H9 (cell line): ENCODE measurements around the gene CDCP1. TPM values are rescaled to one million over a fixed set of nuclear protein-coding genes. Genes with fewer than 3 reads are reported as not detected.

Experiments used
- DNase-seq: peaks from one replicate; pipeline ENCODE4 v3.0.0-alpha.2; 2017
- H2AFZ ChIP-seq: one replicate; pipeline ENCODE4 v1.6.1; 2013; ENCODE audit warnings: mild to moderate bottlenecking, low read length, control low read depth, moderate library complexity
- H2AK5ac ChIP-seq: 2 replicates; pipeline ENCODE4 v1.6.1; 2013; ENCODE audit warnings: low read length, control low read depth, mixed read lengths; ENCODE audit not compliant: insufficient read length
- H2BK120ac ChIP-seq: one replicate; pipeline ENCODE4 v1.6.1; 2013; ENCODE audit warnings: low read depth, mild to moderate bottlenecking, low read length, control low read depth, inconsistent platforms; ENCODE audit not compliant: poor library complexity, severe bottlenecking
- H2BK12ac ChIP-seq: 2 replicates; pipeline ENCODE4 v1.6.1; 2013; ENCODE audit warnings: low read length, control low read depth, mixed read lengths, low read depth; ENCODE audit not compliant: insufficient read length
- H2BK15ac ChIP-seq: 2 replicates; pipeline ENCODE4 v1.6.1; 2013; ENCODE audit warnings: low read depth, low read length, control low read depth
- H2BK20ac ChIP-seq: one replicate; pipeline ENCODE4 v1.6.1; 2013; ENCODE audit warnings: low read depth, mild to moderate bottlenecking, low read length, control low read depth, inconsistent platforms; ENCODE audit not compliant: poor library complexity, severe bottlenecking
- H2BK5ac ChIP-seq: 2 replicates; pipeline ENCODE4 v1.6.1; 2013; ENCODE audit warnings: low read length, control low read depth, mixed read lengths; ENCODE audit not compliant: insufficient read length
- H3K14ac ChIP-seq: 2 replicates; pipeline ENCODE4 v1.6.1; 2013; ENCODE audit warnings: low read length, control low read depth; ENCODE audit not compliant: insufficient read depth
- H3K18ac ChIP-seq: 2 replicates; pipeline ENCODE4 v1.6.1; 2013; ENCODE audit warnings: low read depth, mild to moderate bottlenecking, mixed read lengths, low read length, control low read depth; ENCODE audit not compliant: insufficient read length
- H3K23ac ChIP-seq: 2 replicates; pipeline ENCODE4 v1.6.1; 2013; ENCODE audit warnings: low read length, control low read depth, mixed read lengths, low read depth; ENCODE audit not compliant: insufficient read length
- H3K23me2 ChIP-seq: 2 replicates; pipeline ENCODE4 v1.6.1; 2013; ENCODE audit warnings: low read depth, mild to moderate bottlenecking, mixed read lengths, low read length, control low read depth; ENCODE audit not compliant: insufficient read length, poor library complexity, severe bottlenecking
- H3K27ac ChIP-seq: 2 replicates; pipeline ENCODE4 v1.5.1; 2013; ENCODE audit warnings: low read length, control low read depth, mixed read lengths, low read depth; ENCODE audit not compliant: insufficient read length
- H3K27me3 ChIP-seq: 2 replicates; pipeline ENCODE4 v1.6.1; 2013; ENCODE audit warnings: low read length, control low read depth, inconsistent platforms; ENCODE audit not compliant: insufficient read depth
- H3K4ac ChIP-seq: 2 replicates; pipeline ENCODE4 v1.6.1; 2013; ENCODE audit warnings: low read depth, mild to moderate bottlenecking, control low read depth, inconsistent platforms, low read length, moderate library complexity
- H3K4me1 ChIP-seq: 2 replicates; pipeline ENCODE4 v1.6.1; 2013; ENCODE audit warnings: low read length, control low read depth, inconsistent platforms; ENCODE audit not compliant: insufficient read depth
- H3K4me2 ChIP-seq: 2 replicates; pipeline ENCODE4 v1.6.1; 2013; ENCODE audit warnings: low read length, control low read depth, mixed read lengths; ENCODE audit not compliant: insufficient read length, insufficient read depth
- H3K56ac ChIP-seq: 2 replicates; pipeline ENCODE4 v1.6.1; 2013; ENCODE audit warnings: low read depth, mild to moderate bottlenecking, mixed read lengths, low read length, control low read depth; ENCODE audit not compliant: insufficient read length
- H3K79me1 ChIP-seq: 2 replicates; pipeline ENCODE4 v1.6.1; 2013; ENCODE audit warnings: low read depth, mild to moderate bottlenecking, moderate library complexity, low read length, control low read depth, inconsistent platforms; ENCODE audit not compliant: insufficient read depth, poor library complexity, severe bottlenecking
- H3K79me2 ChIP-seq: 2 replicates; pipeline ENCODE4 v1.6.1; 2013; ENCODE audit warnings: low read length, control low read depth, inconsistent platforms; ENCODE audit not compliant: insufficient read depth
- H3K9ac ChIP-seq: 2 replicates; pipeline ENCODE4 v1.6.1; 2013; ENCODE audit warnings: low read length, control low read depth, mixed read lengths; ENCODE audit not compliant: insufficient read length; ENCODE audit errors: extremely low read depth
- H3K9me3 ChIP-seq: one replicate; pipeline ENCODE4 v1.6.1; 2013; ENCODE audit warnings: low read depth, low read length, inconsistent platforms; ENCODE audit not compliant: control insufficient read depth
- H3T11ph ChIP-seq: one replicate; pipeline ENCODE4 v1.6.1; 2013; ENCODE audit warnings: mild to moderate bottlenecking, low read length, control low read depth, inconsistent platforms
- H4K20me1 ChIP-seq: one replicate; pipeline ENCODE4 v1.6.1; 2013; ENCODE audit not compliant: control insufficient read depth, insufficient read length, insufficient read depth
- H4K5ac ChIP-seq: 2 replicates; pipeline ENCODE4 v1.6.1; 2013; ENCODE audit warnings: low read depth, mild to moderate bottlenecking, mixed read lengths, low read length, control low read depth; ENCODE audit not compliant: insufficient read length
- H4K8ac ChIP-seq: replicated peaks from 2 replicates; pipeline ENCODE4 v1.6.1; 2013; ENCODE audit warnings: low read length, control low read depth, mixed read lengths, low read depth; ENCODE audit not compliant: insufficient read length
- H4K91ac ChIP-seq: 2 replicates; pipeline ENCODE4 v1.6.1; 2013; ENCODE audit warnings: low read depth, mild to moderate bottlenecking, moderate library complexity, mixed read lengths, low read length, control low read depth; ENCODE audit not compliant: insufficient read length
- H3K27ac Mint-ChIP-seq, 3 experiments: 2 replicates in 2 of 3; 3 replicates in 1 of 3; pipeline ENCODE4 v1.8.0; 2020 to 2021; ENCODE audit warnings: mixed read lengths in 3 of 3, mild to moderate bottlenecking in 1 of 3, moderate library complexity in 1 of 3
- H3K27me3 Mint-ChIP-seq: 2 replicates; pipeline ENCODE4 v1.8.0; 2021; ENCODE audit warnings: low read depth, mild to moderate bottlenecking, moderate library complexity, mixed read lengths
- H3K36me3 Mint-ChIP-seq, 3 experiments: 2 replicates in 2 of 3; 3 replicates in 1 of 3; pipeline ENCODE4 v1.8.0; 2020 to 2021; ENCODE audit warnings: low read depth in 3 of 3, mixed read lengths in 3 of 3; ENCODE audit not compliant: insufficient read depth in 1 of 3
- H3K4me1 Mint-ChIP-seq, 2 experiments: 2 replicates each; pipeline ENCODE4 v1.8.0; 2020; ENCODE audit warnings: mixed read lengths in 2 of 2
- H3K4me3 Mint-ChIP-seq, 2 experiments: 2 replicates in 1 of 2; 3 replicates in 1 of 2; pipeline ENCODE4 v1.8.0; 2020 to 2021; ENCODE audit warnings: mild to moderate bottlenecking in 2 of 2, mixed read lengths in 2 of 2, moderate library complexity in 1 of 2
- H3K9me3 Mint-ChIP-seq, 2 experiments: 2 replicates in 1 of 2; 3 replicates in 1 of 2; pipeline ENCODE4 v1.8.0; 2020; ENCODE audit warnings: mild to moderate bottlenecking in 2 of 2, mixed read lengths in 2 of 2, moderate library complexity in 1 of 2
- WGBS: extraction: QIAGEN DNeasy Blood & Tissue Kit; methylation state at CpG from one replicate; pipeline ENCODE4 v1.1.7; 2013; ENCODE audit warnings: missing lambda C conversion rate, low lambda C conversion rate, mixed read lengths; ENCODE audit not compliant: insufficient read length; ENCODE audit errors: extremely low coverage; 5-methylcytosine and 5-hydroxymethylcytosine counted together
- total RNA-seq: library from RNA; stranded (reverse); gene quantifications from 2 replicates; pipeline ENCODE4 v1.2.1, GENCODE V29; 2021
- TF ChIP-seq, protein P1 (sequence below): fragments of 200-600 bp; sonication (generic); conservative IDR thresholded peaks from 3 replicates; pipeline ENCODE4 v1.8.0; 2021; ENCODE audit warnings: antibody characterized with exemption, mild to moderate bottlenecking

Gene CDCP1
- total RNA-seq, 1 experiment from 2014 or later: 12.9 TPM

- no peaks in the 10 kb centered on the region for H3K79me2 ChIP-seq
- no peak overlapping the region for H4K8ac ChIP-seq
- H2AK5ac ChIP-seq: no peak overlapping the region
- no peak overlapping the region for H3K27ac ChIP-seq
- Mint-ChIP-seq H3K4me3 (no peak overlapping the region; a peak in 1 of 5 replicates), H3K27ac (no peak overlapping the region), H3K9me3 (no peaks in the 10 kb centered on the region; a peak in 1 of 5 replicates), H3K36me3 (no peaks in the 10 kb centered on the region), H3K4me1 (peaks cover 12 to 13% of the 10 kb centered on the region in 2 experiments), H3K27me3 (peaks cover 9% of the 10 kb centered on the region)
- WGBS: no CpG with 5 or more reads among the region's 2 CpGs
- H3K9me3 ChIP-seq: no peaks in the 10 kb centered on the region
- no peak overlapping the region for H3T11ph ChIP-seq
- H3K18ac ChIP-seq: no peak overlapping the region
- H4K5ac ChIP-seq: no peak overlapping the region
- no peak overlapping the region for H3K4ac ChIP-seq
- H3K4me1 ChIP-seq: no peaks in the 10 kb centered on the region; the same call in 1 of the 2 replicates
- no peaks in the 10 kb centered on the region for H3K27me3 ChIP-seq
- H3K23ac ChIP-seq: no peak overlapping the region
- H3K9ac ChIP-seq: no peak overlapping the region
- no peak overlapping the region for H2BK15ac ChIP-seq
- H3K4me2 ChIP-seq: no peak overlapping the region
- no peaks in the 10 kb centered on the region for H3K79me1 ChIP-seq
- no peaks in the 10 kb centered on the region for H4K20me1 ChIP-seq
- no peak overlapping the region for H2BK12ac ChIP-seq
- DNase-seq: no peak
- H3K56ac ChIP-seq: no peak overlapping the region
- no peak overlapping the region for H4K91ac ChIP-seq
- no peaks in the 10 kb centered on the region for H3K23me2 ChIP-seq
- TF ChIP-seq, protein P1, sequence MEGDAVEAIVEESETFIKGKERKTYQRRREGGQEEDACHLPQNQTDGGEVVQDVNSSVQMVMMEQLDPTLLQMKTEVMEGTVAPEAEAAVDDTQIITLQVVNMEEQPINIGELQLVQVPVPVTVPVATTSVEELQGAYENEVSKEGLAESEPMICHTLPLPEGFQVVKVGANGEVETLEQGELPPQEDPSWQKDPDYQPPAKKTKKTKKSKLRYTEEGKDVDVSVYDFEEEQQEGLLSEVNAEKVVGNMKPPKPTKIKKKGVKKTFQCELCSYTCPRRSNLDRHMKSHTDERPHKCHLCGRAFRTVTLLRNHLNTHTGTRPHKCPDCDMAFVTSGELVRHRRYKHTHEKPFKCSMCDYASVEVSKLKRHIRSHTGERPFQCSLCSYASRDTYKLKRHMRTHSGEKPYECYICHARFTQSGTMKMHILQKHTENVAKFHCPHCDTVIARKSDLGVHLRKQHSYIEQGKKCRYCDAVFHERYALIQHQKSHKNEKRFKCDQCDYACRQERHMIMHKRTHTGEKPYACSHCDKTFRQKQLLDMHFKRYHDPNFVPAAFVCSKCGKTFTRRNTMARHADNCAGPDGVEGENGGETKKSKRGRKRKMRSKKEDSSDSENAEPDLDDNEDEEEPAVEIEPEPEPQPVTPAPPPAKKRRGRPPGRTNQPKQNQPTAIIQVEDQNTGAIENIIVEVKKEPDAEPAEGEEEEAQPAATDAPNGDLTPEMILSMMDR: no peak
- no peak overlapping the region for H2BK5ac ChIP-seq
- H2BK20ac ChIP-seq: no peak overlapping the region
- H2BK120ac ChIP-seq: no peak overlapping the region
- no peak overlapping the region for H2AFZ ChIP-seq
- H3K14ac ChIP-seq: no peak overlapping the region
Observed at GRCh38 chr3:45185052-45185451, 38.9 kb upstream of the CDCP1 start.
